Activated CD8-positive, alpha-beta T cell treated with anti-CD3 and anti-CD28 coated beads for 36 hours (primary cell): ENCODE data around the gene COL20A1. TPM values are rescaled to one million over a fixed set of nuclear protein-coding genes. Genes with fewer than 3 reads are reported as not detected.

Source experiments
- ATAC-seq: fragments of 200-7000 bp; cut with Tn5 transposase; one replicate; pipeline ENCODE4 v1.10.0; 2021; ENCODE audit warnings: mild to moderate bottlenecking, moderate library complexity
- CTCF ChIA-PET: fragments of 350-600 bp; sonication (Branson Sonifier 250); formaldehyde crosslinking; loops from one replicate; lab custom pipeline; 2021; ENCODE audit warnings: antibody characterized with exemption; lab: Charles Lee
- POLR2A ChIA-PET: fragments of 350-600 bp; sonication (Branson Sonifier 250); formaldehyde crosslinking; loops from one replicate; lab custom pipeline; 2021; ENCODE audit warnings: antibody characterized with exemption; lab: Charles Lee
- DNase-seq: peaks from one replicate; pipeline ENCODE4 v3.0.0-alpha.2; 2020
- H3K27ac Mint-ChIP-seq: one replicate; pipeline ENCODE4 v1.8.0; 2021; ENCODE audit warnings: mild to moderate bottlenecking, mixed read lengths
- H3K27me3 Mint-ChIP-seq: one replicate; pipeline ENCODE4 v1.8.0; 2021; ENCODE audit warnings: mixed read lengths
- H3K36me3 Mint-ChIP-seq: one replicate; pipeline ENCODE4 v1.8.0; 2021; ENCODE audit warnings: low read depth, mixed read lengths
- H3K4me1 Mint-ChIP-seq: one replicate; pipeline ENCODE4 v1.8.0; 2021; ENCODE audit warnings: low read depth, mixed read lengths
- H3K4me3 Mint-ChIP-seq: one replicate; pipeline ENCODE4 v1.8.0; 2021; ENCODE audit warnings: mild to moderate bottlenecking, moderate library complexity, mixed read lengths
- H3K9me3 Mint-ChIP-seq: one replicate; pipeline ENCODE4 v1.8.0; 2021; ENCODE audit warnings: mixed read lengths
- intact Hi-C: fragments of 100-400 bp; cut with micrococcal nuclease; formaldehyde crosslinking; loops from one replicate; pipeline ENCODE4 v1.10.0; 2022
- total RNA-seq, 2 experiments: library from RNA; stranded (reverse); gene quantifications; one replicate each; pipeline ENCODE4 v1.2.3, GENCODE V29; 2021
- TF ChIP-seq, protein P1 (sequence below): fragments of 200-600 bp; IDR thresholded peaks from one replicate; pipeline ENCODE4 v1.8.0; 2022; ENCODE audit warnings: antibody characterized with exemption, mild to moderate bottlenecking

The COL20A1 gene
- total RNA-seq, 2 experiments from 2014 or later: 0.04 TPM; not detected in 1

DNA sequence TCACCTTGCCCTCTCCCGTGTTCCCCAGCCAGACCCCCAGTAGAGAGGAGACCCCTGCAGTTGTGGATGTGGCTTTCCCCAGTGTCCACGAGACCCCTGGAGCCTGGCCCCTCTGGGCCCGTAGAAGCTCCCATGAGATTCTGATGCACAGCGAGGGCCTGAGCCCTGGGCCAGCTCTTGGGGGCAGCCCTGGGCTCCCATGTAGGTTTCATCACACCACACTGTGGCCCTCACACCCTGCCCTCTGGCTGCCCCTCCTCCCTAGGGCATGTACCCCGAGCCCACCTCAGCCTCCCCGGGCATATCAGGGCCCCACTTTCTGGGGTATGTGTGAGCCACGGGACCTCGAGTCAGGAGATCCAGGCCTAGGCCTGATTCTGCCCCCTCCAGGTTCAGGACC is 75.2 kb downstream of the COL20A1 start:
- CTCF ChIA-PET: interaction anchor here (1.0 kb wide), 1 partner anchor 13 kb away, joined by 3 read pairs; no protein-coding TSS in a partner anchor
- Mint-ChIP-seq H3K4me3 (no peak overlapping the region), H3K27ac (no peak overlapping the region), H3K9me3 (no peaks in the 10 kb centered on the region), H3K27me3 (no peaks in the 10 kb centered on the region), H3K4me1 (no peaks in the 10 kb centered on the region), H3K36me3 (no peaks in the 10 kb centered on the region)
- TF ChIP-seq, protein P1, sequence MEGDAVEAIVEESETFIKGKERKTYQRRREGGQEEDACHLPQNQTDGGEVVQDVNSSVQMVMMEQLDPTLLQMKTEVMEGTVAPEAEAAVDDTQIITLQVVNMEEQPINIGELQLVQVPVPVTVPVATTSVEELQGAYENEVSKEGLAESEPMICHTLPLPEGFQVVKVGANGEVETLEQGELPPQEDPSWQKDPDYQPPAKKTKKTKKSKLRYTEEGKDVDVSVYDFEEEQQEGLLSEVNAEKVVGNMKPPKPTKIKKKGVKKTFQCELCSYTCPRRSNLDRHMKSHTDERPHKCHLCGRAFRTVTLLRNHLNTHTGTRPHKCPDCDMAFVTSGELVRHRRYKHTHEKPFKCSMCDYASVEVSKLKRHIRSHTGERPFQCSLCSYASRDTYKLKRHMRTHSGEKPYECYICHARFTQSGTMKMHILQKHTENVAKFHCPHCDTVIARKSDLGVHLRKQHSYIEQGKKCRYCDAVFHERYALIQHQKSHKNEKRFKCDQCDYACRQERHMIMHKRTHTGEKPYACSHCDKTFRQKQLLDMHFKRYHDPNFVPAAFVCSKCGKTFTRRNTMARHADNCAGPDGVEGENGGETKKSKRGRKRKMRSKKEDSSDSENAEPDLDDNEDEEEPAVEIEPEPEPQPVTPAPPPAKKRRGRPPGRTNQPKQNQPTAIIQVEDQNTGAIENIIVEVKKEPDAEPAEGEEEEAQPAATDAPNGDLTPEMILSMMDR: no peak
- ATAC-seq (no peak), DNase-seq (no peak)
- POLR2A ChIA-PET: no interaction called here
- intact Hi-C loops: no loop called here

DNA sequence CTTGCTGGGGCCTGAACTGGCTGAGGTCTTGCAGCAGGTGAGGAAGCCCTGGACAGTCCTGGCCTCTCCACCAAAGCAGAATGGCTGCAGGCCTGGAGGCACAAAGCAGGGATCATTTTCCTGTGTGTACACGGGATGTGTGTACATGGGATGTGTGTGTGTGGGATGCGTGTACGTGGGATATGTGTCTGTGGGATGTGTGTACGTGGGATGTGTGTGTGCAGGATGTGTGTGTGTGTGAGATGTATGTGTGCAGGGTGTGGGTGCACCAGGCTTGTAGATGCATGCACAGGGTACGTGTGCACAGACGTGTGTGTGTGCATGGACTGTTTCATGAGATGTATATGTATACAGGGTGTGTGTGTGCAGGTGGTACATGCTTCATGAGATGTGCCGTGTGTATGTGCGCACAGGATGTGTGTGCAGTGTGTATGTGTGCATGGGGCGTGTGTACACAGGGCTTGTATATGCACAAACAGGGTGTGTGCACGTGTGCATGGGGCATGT is 76.1 kb downstream of the COL20A1 start:
- Mint-ChIP-seq H3K4me1 (no peaks in the 10 kb centered on the region), H3K27ac (no peak overlapping the region), H3K27me3 (no peaks in the 10 kb centered on the region), H3K9me3 (no peaks in the 10 kb centered on the region), H3K4me3 (no peak overlapping the region), H3K36me3 (no peaks in the 10 kb centered on the region)
- ATAC-seq: no peak
- POLR2A ChIA-PET: no interaction called here
- no peak for DNase-seq
- intact Hi-C loops: no loop called here
- TF ChIP-seq, protein P1: no peak
- CTCF ChIA-PET: no interaction called here

DNA sequence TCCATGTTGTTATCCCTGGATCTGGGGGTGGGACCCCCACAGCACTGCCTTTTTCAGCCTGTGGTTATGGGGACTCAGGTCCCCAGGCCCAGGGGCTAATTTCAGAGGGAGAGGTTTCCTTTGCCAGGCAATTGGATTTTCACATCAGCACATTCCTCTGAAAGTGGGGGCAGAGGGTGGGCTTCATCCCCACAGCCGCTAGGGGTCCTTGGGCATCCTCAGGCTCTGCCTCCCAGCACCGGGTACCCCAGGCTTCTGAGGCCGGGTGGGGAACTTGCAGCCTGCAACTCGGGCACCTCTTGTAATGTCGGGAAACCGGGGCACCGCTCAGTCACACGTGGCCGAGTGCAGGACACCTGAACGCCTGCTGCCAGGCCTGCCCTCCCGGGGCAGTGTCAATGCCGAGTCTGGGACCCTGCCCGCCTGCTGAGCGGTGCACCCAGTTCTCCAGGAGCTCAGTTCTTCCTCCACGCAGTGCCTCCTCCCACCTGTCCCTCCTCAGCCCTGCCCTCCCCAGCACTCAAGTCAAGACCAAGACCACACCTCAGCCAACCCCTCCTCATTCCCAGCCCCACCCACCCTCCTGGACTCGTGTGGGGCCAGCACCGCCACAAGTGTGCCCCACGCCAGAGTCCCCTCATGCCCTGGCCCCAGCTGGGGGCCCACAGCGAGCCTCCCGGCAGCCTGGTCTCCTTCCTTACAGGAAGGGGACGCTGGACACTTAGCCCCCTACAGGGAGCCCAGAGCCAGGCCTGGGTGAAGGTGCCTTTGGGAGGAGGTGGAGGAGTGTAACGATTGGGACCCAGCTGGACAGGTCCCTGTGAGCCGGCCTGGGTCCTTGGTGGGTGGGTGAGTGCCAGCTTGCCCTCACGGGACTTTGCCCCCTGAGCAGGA is 77.0 kb downstream of the COL20A1 start:
- no peaks in the 10 kb centered on the region for H3K4me1 Mint-ChIP-seq
- ATAC-seq: no peak
- intact Hi-C loops: no loop called here
- H3K9me3 Mint-ChIP-seq: no peaks in the 10 kb centered on the region
- H3K27me3 Mint-ChIP-seq: no peaks in the 10 kb centered on the region
- TF ChIP-seq, protein P1: no peak
- H3K4me3 Mint-ChIP-seq: no peak overlapping the region
- ChIA-PET CTCF (no interaction called here), POLR2A (no interaction called here)
- DNase-seq: no peak
- H3K27ac Mint-ChIP-seq: no peak overlapping the region
- no peaks in the 10 kb centered on the region for H3K36me3 Mint-ChIP-seq

DNA sequence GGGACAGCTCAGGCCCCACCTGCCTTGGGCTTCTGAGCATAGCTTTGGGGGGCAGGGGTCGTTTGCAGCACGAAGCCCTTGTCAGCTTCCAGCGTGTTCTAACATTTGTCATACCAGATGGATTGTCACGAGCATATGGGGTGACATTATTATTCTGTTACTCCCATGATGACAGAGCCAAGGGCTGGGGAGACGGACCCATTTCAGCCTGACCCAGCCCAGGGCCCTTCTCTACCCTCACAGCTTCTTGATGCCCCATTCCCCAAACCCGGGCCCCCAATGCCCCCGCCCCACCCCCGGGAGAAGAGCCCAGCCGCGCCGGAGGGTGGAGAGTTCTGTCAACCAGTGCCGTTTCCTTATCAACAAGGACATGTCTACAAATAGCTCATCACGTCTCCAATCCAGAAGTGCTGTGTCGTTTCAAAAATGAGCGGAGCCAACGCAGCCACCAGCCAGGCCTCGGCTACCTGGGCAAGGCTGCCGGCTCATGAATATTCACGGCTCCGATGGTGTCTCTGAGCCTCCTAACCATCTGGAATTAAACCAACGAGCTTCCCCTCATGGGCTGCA is 77.7 kb downstream of the COL20A1 start:
- no peaks in the 10 kb centered on the region for H3K36me3 Mint-ChIP-seq
- DNase-seq (no peak), ATAC-seq (no peak)
- no peaks in the 10 kb centered on the region for H3K27me3 Mint-ChIP-seq
- intact Hi-C loops: no loop called here
- TF ChIP-seq, protein P1: no peak
- no peaks in the 10 kb centered on the region for H3K4me1 Mint-ChIP-seq
- CTCF ChIA-PET: interaction anchor here (1.0 kb wide), 1 partner anchor 11 kb away, joined by 3 read pairs; no protein-coding TSS in a partner anchor
- H3K4me3 Mint-ChIP-seq: no peak overlapping the region
- POLR2A ChIA-PET: no interaction called here
- H3K9me3 Mint-ChIP-seq: no peaks in the 10 kb centered on the region
- H3K27ac Mint-ChIP-seq: no peak overlapping the region
